Measurements from ENCODE around the gene ATP10A. TPM values are rescaled to one million over a fixed set of nuclear protein-coding genes. Genes with fewer than 3 reads are reported as not detected.

ATP10A gene
- total RNA-seq, 4 donors from 2014 or later: 14.1 to 44.3 (median 23.1) TPM

DNA sequence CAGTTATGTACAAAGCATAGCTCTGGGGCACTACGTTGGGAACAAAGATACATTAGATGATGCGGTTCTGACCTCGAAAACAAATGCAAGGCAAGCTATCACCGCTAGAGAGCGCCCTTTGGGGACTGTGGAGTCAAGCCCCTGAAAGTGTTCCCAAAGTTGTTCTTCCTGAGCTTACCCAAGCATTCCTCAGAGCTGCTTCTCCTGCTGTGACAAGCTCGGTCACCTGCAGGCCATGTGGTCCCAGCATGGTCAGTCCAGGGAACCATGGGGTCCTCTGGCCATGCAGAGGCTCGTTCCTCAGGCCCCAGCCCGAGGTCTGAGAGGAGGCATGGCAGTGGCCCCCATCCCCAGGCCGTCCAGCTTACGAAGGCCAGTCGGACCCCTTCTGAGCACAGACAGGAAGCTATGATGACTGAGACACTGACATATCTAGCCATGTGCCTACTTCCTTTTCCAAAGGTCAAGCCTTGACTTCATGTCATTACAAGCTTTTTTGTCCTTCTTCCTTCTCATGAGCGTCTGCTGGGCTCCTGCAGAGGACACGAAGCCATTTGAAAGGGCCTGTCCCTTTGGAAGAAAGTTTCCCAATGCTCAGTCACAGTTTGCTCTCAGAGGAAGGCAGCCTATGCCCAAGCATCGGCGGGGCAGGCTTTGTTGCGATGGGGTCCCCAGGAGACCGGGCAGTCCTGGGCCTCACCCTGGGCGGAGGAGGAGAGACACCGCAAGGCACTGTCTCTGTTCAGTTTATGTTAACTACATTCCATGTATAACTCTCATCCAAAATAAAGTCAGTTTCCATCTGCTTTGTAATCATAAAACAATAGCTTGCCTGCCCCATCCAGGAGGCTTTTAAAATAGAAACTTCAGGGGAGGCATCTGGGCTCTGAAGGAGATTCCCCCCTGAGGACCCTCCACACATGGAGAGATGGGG is 79.3 kb downstream of the ATP10A start:
- TF ChIP-seq, protein P1, sequence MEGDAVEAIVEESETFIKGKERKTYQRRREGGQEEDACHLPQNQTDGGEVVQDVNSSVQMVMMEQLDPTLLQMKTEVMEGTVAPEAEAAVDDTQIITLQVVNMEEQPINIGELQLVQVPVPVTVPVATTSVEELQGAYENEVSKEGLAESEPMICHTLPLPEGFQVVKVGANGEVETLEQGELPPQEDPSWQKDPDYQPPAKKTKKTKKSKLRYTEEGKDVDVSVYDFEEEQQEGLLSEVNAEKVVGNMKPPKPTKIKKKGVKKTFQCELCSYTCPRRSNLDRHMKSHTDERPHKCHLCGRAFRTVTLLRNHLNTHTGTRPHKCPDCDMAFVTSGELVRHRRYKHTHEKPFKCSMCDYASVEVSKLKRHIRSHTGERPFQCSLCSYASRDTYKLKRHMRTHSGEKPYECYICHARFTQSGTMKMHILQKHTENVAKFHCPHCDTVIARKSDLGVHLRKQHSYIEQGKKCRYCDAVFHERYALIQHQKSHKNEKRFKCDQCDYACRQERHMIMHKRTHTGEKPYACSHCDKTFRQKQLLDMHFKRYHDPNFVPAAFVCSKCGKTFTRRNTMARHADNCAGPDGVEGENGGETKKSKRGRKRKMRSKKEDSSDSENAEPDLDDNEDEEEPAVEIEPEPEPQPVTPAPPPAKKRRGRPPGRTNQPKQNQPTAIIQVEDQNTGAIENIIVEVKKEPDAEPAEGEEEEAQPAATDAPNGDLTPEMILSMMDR (IDR thresholded peaks at IDR 0.05; ENCODE audit: low read depth): no peak

DNA sequence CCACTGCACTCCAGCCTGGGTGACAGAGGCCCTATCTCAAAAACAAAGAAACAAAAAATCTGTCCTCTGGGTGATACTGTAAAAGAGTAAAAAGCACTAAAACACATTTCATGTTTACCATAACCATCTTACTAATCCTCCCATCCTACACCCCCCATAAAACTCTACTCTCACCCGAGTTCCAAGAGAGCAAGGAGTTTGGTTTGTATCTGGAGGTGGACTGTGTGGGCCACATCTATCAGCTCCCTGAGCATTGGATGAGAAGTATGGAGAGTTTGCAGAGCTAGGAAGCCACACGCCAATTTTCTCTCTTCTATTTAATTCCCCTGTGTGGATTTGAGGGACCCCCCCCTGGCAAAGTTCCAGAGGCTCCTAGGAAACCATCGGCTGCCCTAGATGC is 80.0 kb downstream of the ATP10A start:
- TF ChIP-seq, protein P1 (IDR thresholded peaks at IDR 0.05; ENCODE audit: low read depth): no peak

GRCh38 chr15:25780479-25781255 is 82.5 kb downstream of the ATP10A start:
- TF ChIP-seq, protein P1 (IDR thresholded peaks at IDR 0.05; ENCODE audit: low read depth): no peak

- TF ChIP-seq, protein P1 (IDR thresholded peaks at IDR 0.05; ENCODE audit: low read depth): no peak
Measured at GRCh38 chr15:25778161-25778560, 85.0 kb downstream of the ATP10A start.

DNA sequence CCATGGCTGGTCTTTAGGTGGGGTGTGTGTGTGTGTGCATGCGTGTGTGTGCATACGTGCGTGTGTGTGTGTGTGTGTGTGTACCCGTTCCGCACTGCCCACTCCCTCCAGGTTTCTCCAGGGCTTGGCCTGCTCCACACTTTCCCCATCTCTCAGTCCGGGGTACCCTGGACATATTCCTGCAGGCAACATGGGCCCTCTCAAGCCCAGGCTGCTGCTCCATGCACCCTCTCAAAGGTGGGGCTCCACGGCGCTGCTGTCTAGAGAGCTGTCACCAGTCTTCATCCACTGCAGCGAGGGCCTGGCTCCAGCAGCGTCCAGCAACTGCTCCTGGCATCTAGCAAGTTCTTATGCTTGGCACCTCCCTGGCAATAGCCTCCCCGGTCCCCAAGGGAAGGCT is 86.1 kb downstream of the ATP10A start:
- TF ChIP-seq, protein P1 (IDR thresholded peaks at IDR 0.05; ENCODE audit: low read depth): no peak

DNA sequence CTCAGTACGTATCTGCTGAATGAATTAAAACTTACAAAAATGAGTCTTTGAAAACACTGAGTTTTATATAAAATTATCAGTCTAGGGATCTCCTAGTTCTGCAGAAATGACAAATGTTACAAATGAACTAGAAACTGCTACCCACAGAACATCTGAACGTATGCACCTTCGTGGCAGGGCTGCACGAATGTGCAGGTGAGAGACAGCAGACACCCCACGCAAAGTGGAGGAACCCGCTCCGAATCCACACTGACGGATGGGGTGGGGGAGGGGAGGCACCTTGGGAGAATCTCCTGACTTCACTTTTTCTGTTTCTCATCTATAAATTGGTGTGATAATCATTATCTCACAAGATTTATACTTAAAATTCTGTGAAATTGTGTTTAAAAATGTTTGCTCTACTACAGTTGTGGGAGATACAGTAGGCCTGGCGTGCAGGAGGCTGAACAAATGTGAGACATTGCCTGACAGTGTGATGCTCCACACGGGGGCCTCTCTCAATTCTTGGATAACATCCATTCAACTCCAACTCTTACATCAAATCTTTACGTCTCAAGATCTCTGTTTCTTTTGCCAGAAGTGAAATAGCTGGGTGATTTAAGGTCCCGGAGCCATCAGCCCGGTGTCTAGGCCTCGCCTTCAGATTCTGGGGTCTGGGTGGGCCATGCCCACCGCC is 86.9 kb downstream of the ATP10A start:
- TF ChIP-seq, protein P1 (IDR thresholded peaks at IDR 0.05; ENCODE audit: low read depth): no peak
